Natural killer cell treated with Interleukin-12 subunit alpha and Interleukin-12 subunit beta and Interleukin-15 and Interleukin-18, amount 100 ng/mL, for 72 hours (primary cell): Measurements from ENCODE around the gene RTP5. TPM values are rescaled to one million over a fixed set of nuclear protein-coding genes. Genes with fewer than 3 reads are reported as not detected.
"Not testable (repeated sequence)": the region's sequence is repeated elsewhere in the genome, so short reads cannot be mapped to it uniquely, and the experiment has no call there.

ENCODE experiments used
- ATAC-seq, 2 donors: fragments of 150-1000 bp; cut with Tn5 transposase in 1 of 2; sonication (Bioruptor Pico), chemical (Tn5 transposase) in 1 of 2; 2 replicates each; pipeline ENCODE4 v1.10.0; 2021
- DNase-seq: peaks from one replicate; pipeline ENCODE4 v3.0.0; 2022; ENCODE audit warnings: low spot score
- H3K27ac Mint-ChIP-seq, 2 donors: 1 replicate in 1 of 2; 2 replicates in 1 of 2; pipeline ENCODE4 v1.8.0; 2022; ENCODE audit warnings: mixed read lengths in 2 of 2, mild to moderate bottlenecking in 1 of 2, moderate library complexity in 1 of 2
- H3K27me3 Mint-ChIP-seq, 2 donors: 1 replicate in 1 of 2; 2 replicates in 1 of 2; pipeline ENCODE4 v1.8.0; 2022; ENCODE audit warnings: mixed read lengths in 2 of 2
- H3K36me3 Mint-ChIP-seq: one replicate; pipeline ENCODE4 v1.8.0; 2022; ENCODE audit warnings: mixed read lengths
- H3K4me1 Mint-ChIP-seq, 2 donors: 1 replicate in 1 of 2; 2 replicates in 1 of 2; pipeline ENCODE4 v1.8.0; 2022; ENCODE audit warnings: low read depth in 2 of 2, mixed read lengths in 2 of 2, mild to moderate bottlenecking in 1 of 2
- H3K4me3 Mint-ChIP-seq: one replicate; pipeline ENCODE4 v1.8.0; 2022; ENCODE audit warnings: mixed read lengths
- H3K9me3 Mint-ChIP-seq: 2 replicates; pipeline ENCODE4 v1.8.0; 2022; ENCODE audit warnings: mixed read lengths
- total RNA-seq, 2 donors: library from RNA; stranded (reverse); gene quantifications; one replicate each; pipeline ENCODE4 v1.2.3, GENCODE V29; 2022

Gene RTP5
- total RNA-seq, result not detected

DNA sequence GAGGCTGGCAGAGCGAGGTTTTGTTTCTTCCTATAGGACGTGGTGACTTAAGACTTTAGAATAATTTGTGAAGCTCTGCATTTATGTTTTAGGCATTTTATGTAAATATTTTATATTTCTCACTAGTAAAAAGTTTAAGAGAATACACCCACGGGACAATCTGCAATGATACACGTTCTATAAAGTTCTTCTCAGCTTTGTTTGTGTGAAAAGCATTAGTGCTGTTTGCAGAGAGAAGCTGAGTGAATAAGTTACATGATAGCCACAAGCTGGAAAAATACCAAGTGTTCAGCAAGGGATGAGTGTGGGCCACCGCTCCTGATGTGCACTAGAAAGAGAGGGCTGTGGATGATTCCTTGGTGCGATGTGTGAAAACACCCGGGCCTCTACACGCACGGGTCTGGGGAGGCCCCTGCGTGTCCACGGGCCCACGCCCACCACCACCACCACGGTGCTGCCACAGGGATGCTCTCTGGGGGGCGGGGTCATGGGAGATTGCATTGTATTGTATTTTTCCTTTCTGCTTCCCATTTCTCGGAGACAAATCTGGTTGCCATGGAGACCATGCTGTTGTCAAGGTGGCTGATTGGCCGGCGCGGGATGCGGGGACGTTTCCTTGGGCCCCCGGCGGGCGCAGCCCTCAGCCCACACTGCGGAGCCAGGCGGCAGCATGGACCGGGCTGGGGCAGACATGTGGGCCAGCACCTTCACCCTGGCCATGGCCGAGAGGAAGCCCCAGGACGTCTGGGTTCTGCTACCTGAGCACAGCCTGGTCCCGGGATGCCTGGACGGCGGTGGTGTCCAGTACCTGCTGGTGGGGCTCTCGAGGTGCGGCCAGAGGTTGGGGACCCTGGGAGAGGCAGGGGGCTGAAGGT, at the start of gene RTP5:
Gene RTP5, plus strand, starts transcription at position 643 of the 875 bp plus-strand sequence. Its CDS starts 28 bp downstream, at position 671.
- Mint-ChIP-seq H3K27me3 (peaks cover 18 to 26% of the 10 kb centered on the region in 2 donors), H3K27ac (peak within 1 kb of the TSS in 1 of 2 donors; percentile 22), H3K4me3 (peak within 1 kb of the TSS; percentile 65), H3K36me3 (peaks cover 17% of the 10 kb centered on the region), H3K4me1 (peaks cover 46 to 52% of the 10 kb centered on the region in 2 donors), H3K9me3 (peaks cover 8% of the 10 kb centered on the region)
- ATAC-seq (no peak), DNase-seq (peak; percentile 54)

- H3K36me3 Mint-ChIP-seq, result peaks cover 11% of the 10 kb centered on the region
- peaks cover 21 to 23% of the 10 kb centered on the region in 2 donors for H3K27me3 Mint-ChIP-seq
- not testable (repeated sequence) for H3K27ac Mint-ChIP-seq, H3K9me3 Mint-ChIP-seq, ATAC-seq, H3K4me3 Mint-ChIP-seq
- peak; percentile 44 for DNase-seq
- peaks cover 27 to 32% of the 10 kb centered on the region in 2 donors for H3K4me1 Mint-ChIP-seq
These were observed 49.4 kb upstream of the RTP5 start for GRCh38 chr2:241819947-241820624.

DNA sequence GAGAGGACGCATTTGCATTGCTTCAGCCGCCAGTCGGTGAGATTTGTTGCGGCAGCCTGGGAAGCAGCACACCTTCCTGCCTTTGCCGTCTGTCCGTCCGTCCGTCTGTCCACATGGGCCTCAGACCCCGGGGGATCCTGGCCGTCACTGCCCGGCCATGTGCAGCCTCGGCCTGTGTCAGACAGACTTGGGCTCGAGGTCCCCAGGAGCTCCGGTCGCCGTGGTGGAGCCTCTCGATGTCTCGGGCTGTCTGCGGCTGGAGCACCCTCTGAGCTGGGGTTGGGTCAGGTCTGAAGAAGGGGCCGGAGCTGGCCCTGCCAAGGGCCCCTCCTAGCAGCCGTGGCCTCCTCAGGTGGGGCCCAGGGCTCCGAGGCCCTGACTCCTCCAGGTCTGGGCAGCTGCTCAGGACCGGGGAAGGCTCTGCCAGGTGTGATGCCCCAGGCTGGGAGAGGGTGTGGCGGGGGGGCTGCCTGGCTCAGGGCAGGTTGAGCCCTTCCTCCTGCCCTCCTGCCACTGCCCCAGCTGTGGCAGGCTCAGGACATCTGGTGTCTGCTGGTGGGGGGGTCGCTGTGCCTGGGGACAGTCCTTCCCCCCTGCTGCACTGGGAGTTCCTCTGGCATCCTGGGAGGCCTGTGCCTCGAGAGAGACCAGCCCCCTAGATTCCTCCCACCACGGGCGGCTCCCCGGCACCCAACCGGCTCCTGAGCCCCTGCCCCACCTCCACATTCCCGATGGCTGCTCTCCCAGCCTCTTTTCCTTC, 48.7 kb upstream of the RTP5 start:
- peak; percentile 59 for DNase-seq
- H3K9me3 Mint-ChIP-seq, result peaks cover 4% of the 10 kb centered on the region
- H3K4me3 Mint-ChIP-seq, result no peak overlapping the region
- peak in 1 of 2 donors; percentile 11 for ATAC-seq
- H3K27me3 Mint-ChIP-seq, result peaks cover 24 to 28% of the 10 kb centered on the region in 2 donors
- H3K4me1 Mint-ChIP-seq, result peaks cover 27 to 29% of the 10 kb centered on the region in 2 donors
- H3K27ac Mint-ChIP-seq, result peak overlapping the region in 1 of 2 donors; percentile 58
- H3K36me3 Mint-ChIP-seq, result peaks cover 14% of the 10 kb centered on the region

- DNase-seq, result peak; percentile 58
- ATAC-seq, result no peak
- no peak overlapping the region for H3K4me3 Mint-ChIP-seq
- peaks cover 4% of the 10 kb centered on the region for H3K9me3 Mint-ChIP-seq
- peaks cover 14% of the 10 kb centered on the region for H3K36me3 Mint-ChIP-seq
- H3K27ac Mint-ChIP-seq, result peak overlapping the region in 1 of 2 donors; percentile 58
- peaks cover 24 to 28% of the 10 kb centered on the region in 2 donors for H3K27me3 Mint-ChIP-seq
- peaks cover 27 to 29% of the 10 kb centered on the region in 2 donors for H3K4me1 Mint-ChIP-seq
These were observed 47.9 kb upstream of the RTP5 start for GRCh38 chr2:241821460-241822263.

DNA sequence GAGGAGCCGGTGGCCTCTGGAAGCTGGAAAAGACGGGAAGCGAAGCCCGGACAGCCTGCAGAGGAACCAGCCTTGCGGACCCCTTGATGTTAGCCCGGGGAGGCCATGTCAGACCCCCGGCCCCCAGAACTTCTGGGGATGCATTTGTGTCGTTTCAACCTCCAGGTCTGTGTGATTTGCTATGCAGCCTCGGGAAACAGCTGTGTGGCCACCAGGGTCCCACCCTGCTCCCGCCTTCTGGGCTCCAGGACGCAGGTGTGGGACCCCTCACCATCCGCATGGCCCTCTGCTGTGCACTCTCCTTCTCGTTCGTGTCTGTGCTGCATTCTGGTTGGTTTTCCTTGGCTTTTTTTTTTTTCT, 47.3 kb upstream of the RTP5 start:
- H3K9me3 Mint-ChIP-seq, result peaks cover 4% of the 10 kb centered on the region
- peaks cover 24 to 28% of the 10 kb centered on the region in 2 donors for H3K27me3 Mint-ChIP-seq
- DNase-seq, result peak; percentile 51
- peaks cover 17% of the 10 kb centered on the region for H3K36me3 Mint-ChIP-seq
- peaks cover 25 to 28% of the 10 kb centered on the region in 2 donors for H3K4me1 Mint-ChIP-seq
- peak overlapping the region; percentile 31 for H3K4me3 Mint-ChIP-seq
- peak overlapping the region; percentile 18 to 54 for H3K27ac Mint-ChIP-seq
- no peak for ATAC-seq

DNA sequence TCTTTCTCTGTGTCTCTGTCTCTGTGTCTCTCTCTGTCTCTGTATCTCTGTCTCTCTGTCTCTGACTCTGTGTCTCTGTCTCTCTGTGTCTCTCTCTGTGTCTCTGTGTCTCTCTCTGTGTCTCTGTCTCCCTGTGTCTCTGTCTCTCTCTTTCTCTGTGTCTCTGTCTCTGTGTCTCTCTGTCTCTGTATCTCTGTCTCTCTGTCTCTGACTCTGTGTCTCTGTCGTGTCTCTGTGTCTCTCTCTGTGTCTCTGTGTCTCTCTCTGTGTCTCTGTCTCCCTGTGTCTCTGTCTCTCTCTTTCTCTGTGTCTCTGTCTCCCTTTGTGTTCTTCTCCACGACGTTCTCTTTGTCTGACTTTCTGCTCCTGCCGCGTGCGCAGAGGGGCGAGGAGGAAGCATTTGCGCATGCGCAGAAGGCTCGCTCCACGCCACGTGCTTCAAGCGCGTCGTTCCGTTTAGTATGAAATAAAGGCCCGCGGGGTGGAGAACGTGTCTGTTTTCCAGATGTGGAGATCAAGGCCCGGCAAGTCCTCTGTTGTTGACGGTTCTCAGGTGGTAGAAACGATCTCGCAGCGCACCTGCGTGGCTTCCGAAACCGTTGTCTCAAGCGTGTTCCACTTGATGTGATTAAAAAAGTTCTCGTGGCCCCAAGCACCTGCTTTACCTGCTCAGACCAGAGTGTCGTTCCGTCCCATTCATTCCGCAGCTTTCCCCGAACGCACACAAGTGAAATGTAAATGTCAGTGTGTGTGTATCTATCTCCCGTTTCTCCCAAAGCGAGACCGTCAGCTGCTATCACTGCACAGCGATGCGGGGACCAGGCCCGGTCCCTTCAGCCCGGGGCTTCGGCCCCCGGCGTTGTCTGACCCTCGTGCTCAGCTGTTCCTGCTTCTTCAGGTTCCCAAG, 45.7 kb upstream of the RTP5 start:
- DNase-seq, H3K4me3 Mint-ChIP-seq, H3K9me3 Mint-ChIP-seq, ATAC-seq: not testable (repeated sequence)
- Mint-ChIP-seq H3K4me1 (peaks cover 18 to 24% of the 10 kb centered on the region in 2 donors), H3K27ac (peak overlapping the region; percentile 4 to 54), H3K27me3 (peaks cover 24 to 28% of the 10 kb centered on the region in 2 donors), H3K36me3 (peaks cover 22% of the 10 kb centered on the region)

GRCh38 chr2:241827394-241827793, 42.1 kb upstream of the RTP5 start:
- ATAC-seq, result no peak
- H3K9me3 Mint-ChIP-seq, result peaks cover 4% of the 10 kb centered on the region

DNA sequence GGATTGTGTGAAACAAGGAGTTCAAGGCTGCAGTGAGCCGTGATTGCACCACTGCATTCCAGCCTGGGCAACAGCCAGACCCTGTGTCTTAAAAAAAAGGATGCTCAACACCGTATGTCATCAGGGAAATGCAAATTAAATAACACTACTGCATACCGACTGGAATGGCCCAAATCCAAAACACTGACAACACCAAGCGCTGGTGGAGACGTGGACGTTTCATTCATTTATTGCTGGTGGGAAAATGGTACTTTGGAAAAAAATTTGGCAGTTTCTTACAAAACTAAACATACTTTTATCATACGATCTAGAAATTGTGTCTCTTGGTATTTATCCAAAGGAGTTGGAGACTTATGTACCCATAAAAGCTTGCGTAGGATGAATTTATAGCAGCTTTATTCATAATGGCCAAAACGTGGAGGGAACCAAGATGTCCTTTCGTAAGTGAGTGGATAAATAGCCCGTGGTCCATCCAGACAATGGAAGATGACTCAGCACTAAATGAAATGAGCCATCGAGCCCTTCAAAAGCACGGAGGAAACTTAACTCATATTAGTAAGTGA, 36.3 kb upstream of the RTP5 start:
- ATAC-seq (no peak), DNase-seq (no peak)
- no peak overlapping the region for H3K4me3 Mint-ChIP-seq
- no peak overlapping the region for H3K27ac Mint-ChIP-seq
- H3K9me3 Mint-ChIP-seq, result no peaks in the 10 kb centered on the region
- H3K4me1 Mint-ChIP-seq, result peaks cover 9 to 11% of the 10 kb centered on the region in 2 donors
- no peaks in the 10 kb centered on the region for H3K36me3 Mint-ChIP-seq
- peaks cover 31 to 32% of the 10 kb centered on the region in 2 donors for H3K27me3 Mint-ChIP-seq

More at GRCh38 chr2:241827394-241827793, 42.1 kb upstream of the RTP5 start:
- Mint-ChIP-seq H3K4me1 (peaks cover 17 to 18% of the 10 kb centered on the region in 2 donors), H3K36me3 (peaks cover 22% of the 10 kb centered on the region), H3K4me3 (no peak overlapping the region), H3K27ac (no peak overlapping the region), H3K27me3 (peaks cover 29 to 40% of the 10 kb centered on the region in 2 donors)
- DNase-seq, result no peak

DNA sequence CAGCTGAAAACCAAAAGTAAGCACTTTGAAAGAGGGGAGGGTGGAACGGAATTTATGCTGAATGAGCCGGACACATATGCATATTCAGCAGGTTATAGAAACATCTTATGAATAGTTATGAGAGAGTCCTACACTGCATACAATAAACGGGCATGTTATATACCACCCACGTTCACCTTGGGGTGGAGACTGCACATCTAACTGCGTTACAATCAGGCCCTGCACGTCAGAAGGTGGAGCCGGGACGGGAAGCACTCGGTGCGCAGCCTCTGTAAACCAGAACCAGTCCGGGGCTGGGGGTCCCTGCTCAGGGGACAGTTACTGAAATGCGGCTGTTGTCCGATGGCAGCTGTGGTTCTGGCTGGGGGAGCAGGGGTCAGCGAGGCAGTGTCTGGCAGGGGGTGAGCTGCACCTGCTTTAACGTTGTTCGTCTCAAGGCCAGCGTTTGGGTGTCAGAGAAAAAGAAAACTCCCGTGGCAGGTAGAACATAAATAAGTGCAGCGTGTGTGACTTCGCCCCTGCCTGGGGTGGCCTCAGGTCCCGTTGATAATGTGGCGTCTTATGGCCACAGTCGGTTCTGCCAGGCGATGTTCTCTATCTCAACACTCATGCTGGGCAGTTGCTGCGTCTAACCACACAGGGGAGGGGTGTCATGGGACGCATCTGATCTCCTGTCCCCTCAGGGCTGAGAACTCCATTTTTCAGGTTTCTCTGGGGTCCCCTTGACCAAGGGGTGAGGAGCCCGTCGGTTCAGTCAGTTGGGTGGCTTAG, 35.6 kb upstream of the RTP5 start:
- DNase-seq, result peak; percentile 32
- H3K27me3 Mint-ChIP-seq, result peaks cover 37 to 40% of the 10 kb centered on the region in 2 donors
- H3K27ac Mint-ChIP-seq, H3K4me3 Mint-ChIP-seq, ATAC-seq, H3K9me3 Mint-ChIP-seq, H3K36me3 Mint-ChIP-seq: not testable (repeated sequence)
- H3K4me1 Mint-ChIP-seq, result peaks cover 9 to 13% of the 10 kb centered on the region in 2 donors

GRCh38 chr2:241834527-241835210, 34.9 kb upstream of the RTP5 start:
- no peak for DNase-seq
- H3K36me3 Mint-ChIP-seq, result no peaks in the 10 kb centered on the region
- H3K27ac Mint-ChIP-seq, result no peak overlapping the region
- no peak overlapping the region for H3K4me3 Mint-ChIP-seq
- peaks cover 9 to 13% of the 10 kb centered on the region in 2 donors for H3K4me1 Mint-ChIP-seq
- no peak for ATAC-seq
- no peaks in the 10 kb centered on the region for H3K9me3 Mint-ChIP-seq
- H3K27me3 Mint-ChIP-seq, result peaks cover 37 to 40% of the 10 kb centered on the region in 2 donors

DNA sequence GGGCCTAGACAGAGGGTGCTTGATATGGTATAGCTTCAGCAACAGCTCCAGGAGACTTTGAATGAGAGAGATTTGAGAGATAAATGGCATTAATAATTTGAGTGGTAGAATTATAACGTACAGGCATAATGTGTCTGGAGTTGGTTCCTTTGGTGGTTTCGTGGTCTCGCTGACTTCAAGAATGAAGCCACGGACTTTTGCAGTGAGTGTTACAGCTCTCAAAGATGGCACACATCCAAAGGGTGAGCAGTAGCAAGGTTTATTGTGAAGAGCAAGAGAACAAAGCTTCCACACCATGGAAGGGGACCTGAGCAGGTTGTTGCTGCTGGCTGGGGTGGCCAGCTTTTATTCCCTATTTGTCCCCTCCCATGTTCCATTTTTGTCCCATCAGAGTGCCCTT, 33.9 kb upstream of the RTP5 start:
- no peak for ATAC-seq
- peaks cover 36 to 40% of the 10 kb centered on the region in 2 donors for H3K27me3 Mint-ChIP-seq

More for the DNA sequence above, 33.9 kb upstream of the RTP5 start:
- no peak overlapping the region for H3K27ac Mint-ChIP-seq
- DNase-seq, result peak; percentile 41
- H3K36me3 Mint-ChIP-seq, result no peaks in the 10 kb centered on the region
- H3K9me3 Mint-ChIP-seq, result no peaks in the 10 kb centered on the region
- no peak overlapping the region for H3K4me3 Mint-ChIP-seq
- H3K4me1 Mint-ChIP-seq, result peaks cover 9 to 13% of the 10 kb centered on the region in 2 donors
